Karpas-422 (cell line): Measurements from ENCODE around the gene EHBP1. TPM values are rescaled to one million over a fixed set of nuclear protein-coding genes. Genes with fewer than 3 reads are reported as not detected.

ENCODE experiments used
- DNase-seq: peaks from one replicate; pipeline ENCODE4 v3.0.0-alpha.2; 2015
- H2AFZ ChIP-seq: fragments of 200-600 bp; sonication (generic); 2 replicates; pipeline ENCODE4 v1.6.1; 2014; ENCODE audit warnings: antibody characterized with exemption, low read length, mixed read lengths
- H3K27ac ChIP-seq: fragments of 200-600 bp; sonication (generic); 2 replicates; pipeline ENCODE4 v1.5.1; 2014; ENCODE audit warnings: mild to moderate bottlenecking, low read length, moderate library complexity
- H3K27me3 ChIP-seq: fragments of 200-600 bp; sonication (generic); 2 replicates; pipeline ENCODE4 v1.6.1; 2014; ENCODE audit warnings: low read length, mixed read lengths
- H3K36me3 ChIP-seq: fragments of 200-600 bp; sonication (generic); 2 replicates; pipeline ENCODE4 v1.6.1; 2014; ENCODE audit warnings: low read length, mixed read lengths; ENCODE audit not compliant: insufficient read depth
- H3K4me1 ChIP-seq: fragments of 200-600 bp; sonication (generic); 2 replicates; pipeline ENCODE4 v1.6.1; 2014; ENCODE audit warnings: mild to moderate bottlenecking, low read length, mixed read lengths
- H3K4me2 ChIP-seq: fragments of 200-600 bp; sonication (generic); 2 replicates; pipeline ENCODE4 v1.6.1; 2014; ENCODE audit warnings: low read length, low read depth, mild to moderate bottlenecking; ENCODE audit not compliant: poor library complexity, severe bottlenecking
- H3K4me3 ChIP-seq: fragments of 200-600 bp; sonication (generic); 2 replicates; pipeline ENCODE4 v1.5.1; 2014; ENCODE audit warnings: mild to moderate bottlenecking, antibody characterized with exemption, low read length, mixed read lengths
- H3K79me2 ChIP-seq: fragments of 200-600 bp; sonication (generic); 2 replicates; pipeline ENCODE4 v1.6.1; 2014; ENCODE audit warnings: mild to moderate bottlenecking, low read length, mixed read lengths
- H3K9ac ChIP-seq: fragments of 200-600 bp; sonication (generic); 2 replicates; pipeline ENCODE4 v1.6.0; 2014; ENCODE audit warnings: low read length
- H3K9me2 ChIP-seq: fragments of 200-600 bp; sonication (generic), shearing (Covaris generic); replicated peaks from 2 replicates; pipeline ENCODE4 v1.6.0; 2014; ENCODE audit warnings: mild to moderate bottlenecking, low read length, moderate library complexity; ENCODE audit not compliant: insufficient read depth
- H3K9me3 ChIP-seq: fragments of 300-700, 200-600 bp; sonication (generic); 2 replicates; pipeline ENCODE4 v1.6.1; 2014; ENCODE audit warnings: low read length, mixed read lengths
- H4K20me1 ChIP-seq: fragments of 200-600 bp; sonication (generic); 2 replicates; pipeline ENCODE4 v1.6.1; 2014; ENCODE audit warnings: mild to moderate bottlenecking, antibody characterized with exemption, low read length, low read depth; ENCODE audit not compliant: insufficient read depth
- total RNA-seq: library from RNA; depleted of rRNA; stranded (reverse); fragments of >200 nt; shearing (Covaris generic); gene quantifications from 2 replicates; pipeline ENCODE4 v1.2.3, GENCODE V29; 2014; ENCODE audit warnings: low replicate concordance; rRNA removed

The EHBP1 gene
- total RNA-seq = 32.2 and 48.7 TPM in 2 replicates

- Histone ChIP-seq H2AFZ (peak within 1 kb of the TSS; percentile 96), H3K4me2 (peak within 1 kb of the TSS; percentile 92)
- DNase-seq = peak; percentile 100
Observed at GRCh38 chr2:62705007-62705829, at the start of gene EHBP1. Gene EHBP1 (plus strand): TSS chr2:62705713. CDS start chr2:62707192, 1,479 bp downstream.

GRCh38 chr2:62657783-62658182 is 47.7 kb upstream of the EHBP1 start:
- Histone ChIP-seq H3K4me3 (no peak overlapping the region), H3K4me1 (peaks cover 6% of the 10 kb centered on the region), H3K79me2 (no peaks in the 10 kb centered on the region), H3K4me2 (no peak overlapping the region), H4K20me1 (no peaks in the 10 kb centered on the region), H3K27ac (no peak overlapping the region), H3K27me3 (no peaks in the 10 kb centered on the region), H3K36me3 (no peaks in the 10 kb centered on the region), H3K9ac (no peak overlapping the region), H3K9me3 (no peaks in the 10 kb centered on the region), H3K9me2 (no peaks in the 10 kb centered on the region), H2AFZ (no peak overlapping the region)
- DNase-seq = no peak

More at GRCh38 chr2:62705007-62705829, at the start of gene EHBP1:
- peaks cover 44% of the 10 kb centered on the region for H3K79me2 ChIP-seq
- peaks cover 28% of the 10 kb centered on the region for H3K36me3 ChIP-seq
- H3K27me3 ChIP-seq = no peaks in the 10 kb centered on the region
- no peaks in the 10 kb centered on the region for H3K9me2 ChIP-seq
- peak within 1 kb of the TSS; percentile 74 for H3K9ac ChIP-seq
- H4K20me1 ChIP-seq = no peaks in the 10 kb centered on the region
- H3K9me3 ChIP-seq = no peaks in the 10 kb centered on the region; the same call in 1 of the 2 replicates
- peak within 1 kb of the TSS; percentile 86 for H3K4me3 ChIP-seq
- H3K27ac ChIP-seq = no peak within 1 kb of the TSS
- H3K4me1 ChIP-seq = peaks cover 36% of the 10 kb centered on the region

- H3K36me3 ChIP-seq = no peaks in the 10 kb centered on the region
- no peaks in the 10 kb centered on the region for H3K27me3 ChIP-seq
- no peak overlapping the region for H3K27ac ChIP-seq
- DNase-seq = no peak
- H2AFZ ChIP-seq = no peak overlapping the region
- no peak overlapping the region for H3K4me2 ChIP-seq
- H3K9ac ChIP-seq = no peak overlapping the region
- H3K9me3 ChIP-seq = no peaks in the 10 kb centered on the region
- H3K4me1 ChIP-seq = peaks cover 6% of the 10 kb centered on the region
- H3K4me3 ChIP-seq = no peak overlapping the region
- H4K20me1 ChIP-seq = no peaks in the 10 kb centered on the region
- no peaks in the 10 kb centered on the region for H3K9me2 ChIP-seq
- H3K79me2 ChIP-seq = no peaks in the 10 kb centered on the region
Observed at GRCh38 chr2:62658891-62659290, 46.6 kb upstream of the EHBP1 start.

GRCh38 chr2:62660087-62660486 is 45.4 kb upstream of the EHBP1 start:
- Histone ChIP-seq H3K27me3 (no peaks in the 10 kb centered on the region), H3K36me3 (no peaks in the 10 kb centered on the region), H2AFZ (0 out of 2 replicates have a peak overlapping the region, but pooled peaks have one; percentile 1), H3K4me1 (peaks cover 6% of the 10 kb centered on the region), H3K27ac (no peak overlapping the region), H3K9me3 (no peaks in the 10 kb centered on the region), H3K4me3 (no peak overlapping the region), H3K9ac (no peak overlapping the region), H3K4me2 (peak overlapping the region; percentile 4), H4K20me1 (no peaks in the 10 kb centered on the region), H3K79me2 (no peaks in the 10 kb centered on the region), H3K9me2 (no peaks in the 10 kb centered on the region)
- DNase-seq = no peak

- no peaks in the 10 kb centered on the region for H3K27me3 ChIP-seq
- H3K79me2 ChIP-seq = no peaks in the 10 kb centered on the region
- no peak for DNase-seq
- no peak overlapping the region for H3K9ac ChIP-seq
- H3K9me2 ChIP-seq = no peaks in the 10 kb centered on the region
- H3K4me3 ChIP-seq = no peak overlapping the region
- no peaks in the 10 kb centered on the region for H4K20me1 ChIP-seq
- H3K4me2 ChIP-seq = no peak overlapping the region
- H3K27ac ChIP-seq = no peak overlapping the region
- H3K4me1 ChIP-seq = peaks cover 6% of the 10 kb centered on the region
- no peaks in the 10 kb centered on the region for H3K36me3 ChIP-seq
- H3K9me3 ChIP-seq = no peaks in the 10 kb centered on the region
- no peak overlapping the region for H2AFZ ChIP-seq
Observed at GRCh38 chr2:62660582-62661262, 44.8 kb upstream of the EHBP1 start.

GRCh38 chr2:62661263-62661635 is 44.3 kb upstream of the EHBP1 start:
- Histone ChIP-seq H3K79me2 (no peaks in the 10 kb centered on the region), H3K27ac (no peak overlapping the region), H3K9me2 (no peaks in the 10 kb centered on the region), H3K4me3 (no peak overlapping the region), H3K9me3 (no peaks in the 10 kb centered on the region), H4K20me1 (no peaks in the 10 kb centered on the region), H3K9ac (no peak overlapping the region), H3K4me1 (peaks cover 6% of the 10 kb centered on the region), H2AFZ (no peak overlapping the region), H3K27me3 (no peaks in the 10 kb centered on the region), H3K4me2 (no peak overlapping the region), H3K36me3 (no peaks in the 10 kb centered on the region)
- no peak for DNase-seq

- Histone ChIP-seq H3K4me2 (no peak overlapping the region), H3K9me2 (no peaks in the 10 kb centered on the region), H3K27ac (no peak overlapping the region), H4K20me1 (no peaks in the 10 kb centered on the region), H3K27me3 (no peaks in the 10 kb centered on the region), H3K4me3 (no peak overlapping the region), H3K36me3 (no peaks in the 10 kb centered on the region), H2AFZ (no peak overlapping the region), H3K9me3 (no peaks in the 10 kb centered on the region), H3K9ac (no peak overlapping the region), H3K79me2 (no peaks in the 10 kb centered on the region), H3K4me1 (peaks cover 6% of the 10 kb centered on the region)
- no peak for DNase-seq
Observed at GRCh38 chr2:62662131-62662530, 43.4 kb upstream of the EHBP1 start.

- DNase-seq = no peak
- H3K27ac ChIP-seq = no peak overlapping the region
- peaks cover 6% of the 10 kb centered on the region for H3K4me1 ChIP-seq
- no peaks in the 10 kb centered on the region for H4K20me1 ChIP-seq
- no peak overlapping the region for H2AFZ ChIP-seq
- no peaks in the 10 kb centered on the region for H3K9me2 ChIP-seq
- H3K9ac ChIP-seq = no peak overlapping the region
- H3K4me2 ChIP-seq = no peak overlapping the region
- no peaks in the 10 kb centered on the region for H3K27me3 ChIP-seq
- H3K36me3 ChIP-seq = no peaks in the 10 kb centered on the region
- H3K79me2 ChIP-seq = no peaks in the 10 kb centered on the region
- H3K9me3 ChIP-seq = no peaks in the 10 kb centered on the region
- no peak overlapping the region for H3K4me3 ChIP-seq
Observed at GRCh38 chr2:62662554-62662953, 43.0 kb upstream of the EHBP1 start.
